Nephron progenitor cell (in vitro differentiated cells): ENCODE data around the gene SEPTIN10.

Experiments
- DNase-seq: peaks from one replicate; pipeline ENCODE4 v3.0.0; 2021
- H3K27ac Mint-ChIP-seq: 2 replicates; pipeline ENCODE4 v1.8.0; 2021; ENCODE audit warnings: mild to moderate bottlenecking, moderate library complexity, mixed read lengths
- H3K27me3 Mint-ChIP-seq: 2 replicates; pipeline ENCODE4 v1.8.0; 2021; ENCODE audit warnings: mild to moderate bottlenecking, low read depth, mixed read lengths; ENCODE audit not compliant: poor library complexity
- H3K36me3 Mint-ChIP-seq: 2 replicates; pipeline ENCODE4 v1.8.0; 2021; ENCODE audit warnings: low read depth, mixed read lengths
- H3K4me1 Mint-ChIP-seq: 2 replicates; pipeline ENCODE4 v1.8.0; 2021; ENCODE audit warnings: mixed read lengths
- H3K4me3 Mint-ChIP-seq: 2 replicates; pipeline ENCODE4 v1.8.0; 2021; ENCODE audit warnings: mild to moderate bottlenecking, moderate library complexity, mixed read lengths
- H3K9me3 Mint-ChIP-seq: 2 replicates; pipeline ENCODE4 v1.8.0; 2021; ENCODE audit warnings: mild to moderate bottlenecking, moderate library complexity, mixed read lengths
- TF ChIP-seq, protein P1 (sequence below): fragments of 200-600 bp; sonication (generic); IDR thresholded peaks from 2 replicates; pipeline ENCODE4 v1.5.0; 2021; ENCODE audit warnings: antibody characterized with exemption

SEPTIN10 gene

DNA sequence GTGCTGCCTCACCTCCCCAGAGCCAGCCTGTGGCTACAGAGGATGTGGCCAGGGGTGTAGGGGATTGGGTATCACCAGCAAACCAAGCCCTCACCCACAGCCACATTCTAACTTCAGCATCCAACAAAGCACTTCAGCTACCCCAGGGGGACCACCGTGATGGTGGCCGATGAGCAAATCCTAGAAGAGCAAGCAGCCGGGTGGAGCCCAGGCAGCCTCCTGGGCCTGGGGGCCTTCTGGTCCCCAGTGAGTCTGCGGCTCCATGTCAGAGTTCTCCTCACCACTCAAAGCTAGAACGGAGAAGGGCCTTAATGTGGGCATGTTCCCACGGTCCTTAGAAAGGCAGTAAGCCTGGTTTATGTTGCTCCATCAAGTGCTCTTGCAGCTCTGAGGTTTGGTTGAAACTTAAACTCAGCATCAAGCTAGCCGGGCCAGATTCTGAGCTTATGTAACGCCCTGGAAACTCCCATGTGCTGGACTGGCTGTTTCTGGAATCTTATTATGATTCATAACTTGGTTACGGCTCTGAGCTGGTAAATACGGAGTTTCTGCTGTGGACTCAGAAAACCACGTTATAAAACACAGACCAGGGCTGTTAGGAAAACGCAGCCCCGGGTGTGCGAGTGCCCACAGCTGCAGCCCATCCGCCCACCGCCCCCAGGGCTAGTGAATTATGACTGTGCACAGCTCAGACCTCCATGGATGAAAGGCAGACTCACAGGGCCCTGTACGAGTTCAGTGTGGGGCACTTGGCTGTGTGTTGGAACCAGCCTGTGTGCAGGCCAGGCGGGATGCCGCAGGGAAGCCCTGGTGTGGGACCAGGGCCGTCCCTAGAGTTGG, 99.8 kb downstream of the SEPTIN10 start:
- H3K27ac Mint-ChIP-seq = no peak overlapping the region

DNA sequence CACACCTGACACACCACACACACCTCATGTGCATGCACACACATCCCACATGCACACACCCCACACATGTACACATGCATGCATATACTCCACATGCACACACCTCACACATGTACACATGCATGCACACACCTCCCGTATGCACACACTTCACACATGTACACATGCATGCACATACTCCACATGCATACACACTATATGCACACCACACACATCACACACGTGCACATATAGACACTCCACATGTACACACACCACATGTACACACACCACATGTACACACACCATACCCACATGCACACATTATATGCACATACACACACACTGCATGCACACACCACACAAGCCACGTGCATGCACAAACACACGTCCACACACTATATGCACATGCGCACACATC, 100.5 kb downstream of the SEPTIN10 start:
- Mint-ChIP-seq H3K27ac (no peak overlapping the region), H3K36me3 (peaks cover 3% of the 10 kb centered on the region), H3K4me3 (no peak overlapping the region), H3K9me3 (peaks cover 8% of the 10 kb centered on the region), H3K4me1 (peaks cover 47% of the 10 kb centered on the region), H3K27me3 (peaks cover 4% of the 10 kb centered on the region)
- TF ChIP-seq, protein P1, sequence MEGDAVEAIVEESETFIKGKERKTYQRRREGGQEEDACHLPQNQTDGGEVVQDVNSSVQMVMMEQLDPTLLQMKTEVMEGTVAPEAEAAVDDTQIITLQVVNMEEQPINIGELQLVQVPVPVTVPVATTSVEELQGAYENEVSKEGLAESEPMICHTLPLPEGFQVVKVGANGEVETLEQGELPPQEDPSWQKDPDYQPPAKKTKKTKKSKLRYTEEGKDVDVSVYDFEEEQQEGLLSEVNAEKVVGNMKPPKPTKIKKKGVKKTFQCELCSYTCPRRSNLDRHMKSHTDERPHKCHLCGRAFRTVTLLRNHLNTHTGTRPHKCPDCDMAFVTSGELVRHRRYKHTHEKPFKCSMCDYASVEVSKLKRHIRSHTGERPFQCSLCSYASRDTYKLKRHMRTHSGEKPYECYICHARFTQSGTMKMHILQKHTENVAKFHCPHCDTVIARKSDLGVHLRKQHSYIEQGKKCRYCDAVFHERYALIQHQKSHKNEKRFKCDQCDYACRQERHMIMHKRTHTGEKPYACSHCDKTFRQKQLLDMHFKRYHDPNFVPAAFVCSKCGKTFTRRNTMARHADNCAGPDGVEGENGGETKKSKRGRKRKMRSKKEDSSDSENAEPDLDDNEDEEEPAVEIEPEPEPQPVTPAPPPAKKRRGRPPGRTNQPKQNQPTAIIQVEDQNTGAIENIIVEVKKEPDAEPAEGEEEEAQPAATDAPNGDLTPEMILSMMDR = no peak
- DNase-seq = no peak

More for the DNA sequence above, 99.8 kb downstream of the SEPTIN10 start:
- H3K27me3 Mint-ChIP-seq = peaks cover 4% of the 10 kb centered on the region
- DNase-seq = peak; percentile 24
- H3K9me3 Mint-ChIP-seq = peaks cover 8% of the 10 kb centered on the region
- no peak overlapping the region for H3K4me3 Mint-ChIP-seq
- peaks cover 3% of the 10 kb centered on the region for H3K36me3 Mint-ChIP-seq
- TF ChIP-seq, protein P1 = no peak
- peaks cover 49% of the 10 kb centered on the region for H3K4me1 Mint-ChIP-seq

DNA sequence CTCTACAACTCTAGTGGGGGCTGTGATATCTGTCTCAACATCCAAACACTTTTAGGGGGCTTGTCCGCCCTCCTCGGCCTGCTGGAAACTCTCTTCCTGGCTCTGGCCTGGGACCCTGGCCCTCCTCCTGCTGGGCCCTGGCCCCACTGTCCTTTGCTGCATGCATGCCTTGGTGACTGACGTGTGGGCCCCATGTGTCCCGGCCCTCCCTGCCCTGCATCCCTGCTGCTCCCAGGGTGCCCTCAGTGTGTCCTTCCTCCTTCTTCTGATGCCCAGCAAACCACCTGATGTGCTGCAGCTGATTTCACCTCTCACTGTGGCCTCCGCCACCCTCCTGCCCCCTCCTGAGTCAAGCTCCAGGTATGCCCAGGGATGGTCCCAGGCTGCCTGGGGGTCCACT, 101.7 kb downstream of the SEPTIN10 start:
- Mint-ChIP-seq H3K4me1 (peaks cover 35% of the 10 kb centered on the region), H3K4me3 (no peak overlapping the region), H3K9me3 (peaks cover 8% of the 10 kb centered on the region), H3K36me3 (peaks cover 3% of the 10 kb centered on the region), H3K27me3 (peaks cover 4% of the 10 kb centered on the region), H3K27ac (no peak overlapping the region)
- DNase-seq = no peak
- TF ChIP-seq, protein P1 = no peak

DNA sequence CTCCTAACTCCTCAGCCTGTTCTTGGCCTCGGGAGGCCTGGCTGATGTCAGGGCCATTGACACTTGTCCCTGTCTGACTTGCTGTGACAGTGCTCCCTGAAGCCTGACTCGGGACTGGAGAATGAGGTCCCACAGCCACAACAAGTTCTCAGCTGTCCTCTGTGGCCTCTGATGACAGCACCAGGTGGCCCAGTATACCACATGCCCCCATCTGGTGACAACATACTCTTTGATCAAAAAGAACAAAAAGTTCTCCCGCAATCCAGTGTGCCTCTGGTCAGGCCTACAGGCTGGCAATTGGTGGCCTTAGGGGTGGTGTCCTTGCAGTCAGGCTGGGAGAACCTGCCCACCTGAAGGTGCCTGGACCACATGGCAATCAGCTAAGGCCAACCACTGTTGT, 102.6 kb downstream of the SEPTIN10 start:
- Mint-ChIP-seq H3K4me1 (peaks cover 26% of the 10 kb centered on the region), H3K36me3 (peaks cover 3% of the 10 kb centered on the region), H3K9me3 (peaks cover 8% of the 10 kb centered on the region), H3K27me3 (peaks cover 4% of the 10 kb centered on the region), H3K27ac (no peak overlapping the region), H3K4me3 (no peak overlapping the region)
- DNase-seq = no peak
- TF ChIP-seq, protein P1 = no peak

DNA sequence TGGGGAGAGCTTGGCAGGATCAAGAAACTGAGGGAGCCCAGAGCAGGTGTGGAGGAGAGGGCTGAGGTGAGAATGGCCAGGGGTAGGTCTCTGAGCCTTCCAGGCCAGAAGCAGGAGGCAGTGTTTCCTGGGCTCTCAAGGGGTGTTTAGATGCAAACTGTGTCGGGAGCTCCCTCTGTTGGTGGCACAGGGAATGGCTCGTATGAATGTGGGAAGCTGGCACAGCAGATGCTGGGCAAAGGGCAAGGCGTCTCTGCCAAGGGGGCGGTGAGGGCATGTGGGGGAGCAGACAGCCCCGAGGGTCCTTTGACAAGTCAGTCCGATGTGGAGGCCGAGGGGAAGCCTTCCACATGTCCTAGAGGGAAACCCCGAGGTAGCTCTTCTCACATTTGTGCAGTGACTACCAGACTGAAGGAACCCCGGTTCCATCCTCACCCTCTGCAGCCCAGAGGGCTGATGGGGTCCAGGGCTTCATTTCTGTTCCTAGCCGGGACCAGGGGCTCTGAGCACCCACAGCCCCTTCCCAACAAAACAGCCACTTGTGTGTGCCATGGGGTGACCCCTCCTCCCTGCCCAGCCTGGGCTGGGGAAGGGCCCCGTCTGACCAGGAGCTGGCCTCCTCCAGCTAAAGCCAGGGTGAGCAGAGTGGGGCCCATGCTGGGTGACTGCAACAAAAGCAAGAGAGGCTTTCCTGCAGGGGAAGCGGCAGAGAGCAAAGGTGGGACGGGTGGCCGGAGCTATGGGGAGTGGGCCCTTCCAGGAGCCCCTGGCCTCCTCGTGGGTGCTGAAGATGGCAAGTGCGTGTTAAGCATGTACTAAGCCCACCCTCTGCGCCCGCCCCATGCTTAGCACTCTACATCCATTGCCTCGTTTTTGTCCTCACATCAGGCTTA, 103.4 kb downstream of the SEPTIN10 start:
- Mint-ChIP-seq H3K9me3 (peaks cover 8% of the 10 kb centered on the region), H3K27ac (no peak overlapping the region), H3K4me1 (peaks cover 21% of the 10 kb centered on the region), H3K36me3 (peaks cover 3% of the 10 kb centered on the region), H3K27me3 (peaks cover 4% of the 10 kb centered on the region), H3K4me3 (no peak overlapping the region)
- TF ChIP-seq, protein P1 = peak; percentile 94
- DNase-seq = peak; percentile 80
